H54 (cell line): Measurements from ENCODE around the gene ZSWIM3.
"Not testable (repeated sequence)": the region's sequence is repeated elsewhere in the genome, so short reads cannot be mapped to it uniquely, and the experiment has no call there.

Experiments used
- DNase-seq: peaks from one replicate; pipeline ENCODE4 v3.0.0; 2011; ENCODE audit warnings: low spot score, mixed read lengths; ENCODE audit not compliant: insufficient read length
- FAIRE-seq: peaks from 3 replicates; lab custom pipeline; 2011; peaks lifted over from hg19 to GRCh38; lab: Jason Lieb, UNC
- POLR2A ChIP-seq: IDR thresholded peaks from 2 replicates; pipeline ENCODE4 v1.6.1; 2011; ENCODE audit warnings: low read depth, mild to moderate bottlenecking, low read length

The ZSWIM3 gene

DNA sequence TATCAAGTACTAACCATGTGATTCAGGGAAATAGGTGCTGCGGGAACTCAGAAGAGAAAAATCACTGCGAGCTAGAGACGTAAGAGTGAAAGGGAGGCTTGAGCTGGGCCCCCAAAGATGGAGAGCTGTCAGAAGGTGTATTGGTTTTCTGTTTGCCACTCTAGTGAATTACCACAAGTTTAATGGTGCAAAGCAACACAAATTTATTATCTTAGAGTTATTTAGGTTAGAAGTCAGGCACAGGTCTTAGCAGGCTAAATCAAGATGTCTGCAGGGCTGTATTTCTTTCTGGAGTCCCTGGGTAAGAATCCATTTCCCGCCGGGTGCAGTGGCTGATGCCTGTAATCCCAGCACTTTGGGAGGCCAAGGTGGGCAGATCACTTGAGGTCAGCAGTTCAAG lies 2.5 kb downstream of the ZSWIM3 start:
- FAIRE-seq (no peak), DNase-seq (no peak)
- no peak for TF ChIP-seq POLR2A

DNA sequence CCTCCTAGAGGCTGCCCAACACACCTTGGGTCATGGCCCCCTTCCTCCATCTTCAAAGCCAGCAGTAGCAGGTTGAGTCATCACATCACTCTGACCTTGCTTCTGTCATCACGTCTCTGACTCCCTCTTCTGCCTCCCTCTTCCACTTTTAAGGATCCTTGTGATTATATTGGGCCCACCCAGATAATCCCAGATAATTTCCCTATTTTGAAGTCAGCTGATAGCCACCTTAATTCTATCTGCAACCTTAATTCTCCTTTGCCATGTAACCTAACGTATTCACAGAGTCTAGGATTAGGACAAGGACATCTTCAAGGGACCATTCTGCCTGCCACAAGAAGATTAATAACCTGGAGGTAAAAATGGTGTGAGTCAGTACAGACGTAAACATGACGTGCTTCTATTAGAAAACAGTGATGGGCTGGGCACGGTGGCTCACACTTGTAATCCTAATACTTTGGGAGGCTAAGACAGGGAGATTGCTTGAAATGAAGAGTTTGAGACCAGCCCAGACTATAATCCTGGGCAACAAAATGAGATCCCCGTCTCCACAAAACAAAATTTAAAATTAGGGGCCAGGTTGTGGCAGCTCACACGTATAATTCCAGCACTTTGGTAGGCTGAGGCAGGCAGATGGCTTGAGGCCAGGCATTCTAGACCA lies 3.3 kb downstream of the ZSWIM3 start:
- FAIRE-seq (no peak), DNase-seq (no peak)
- no peak for TF ChIP-seq POLR2A

DNA sequence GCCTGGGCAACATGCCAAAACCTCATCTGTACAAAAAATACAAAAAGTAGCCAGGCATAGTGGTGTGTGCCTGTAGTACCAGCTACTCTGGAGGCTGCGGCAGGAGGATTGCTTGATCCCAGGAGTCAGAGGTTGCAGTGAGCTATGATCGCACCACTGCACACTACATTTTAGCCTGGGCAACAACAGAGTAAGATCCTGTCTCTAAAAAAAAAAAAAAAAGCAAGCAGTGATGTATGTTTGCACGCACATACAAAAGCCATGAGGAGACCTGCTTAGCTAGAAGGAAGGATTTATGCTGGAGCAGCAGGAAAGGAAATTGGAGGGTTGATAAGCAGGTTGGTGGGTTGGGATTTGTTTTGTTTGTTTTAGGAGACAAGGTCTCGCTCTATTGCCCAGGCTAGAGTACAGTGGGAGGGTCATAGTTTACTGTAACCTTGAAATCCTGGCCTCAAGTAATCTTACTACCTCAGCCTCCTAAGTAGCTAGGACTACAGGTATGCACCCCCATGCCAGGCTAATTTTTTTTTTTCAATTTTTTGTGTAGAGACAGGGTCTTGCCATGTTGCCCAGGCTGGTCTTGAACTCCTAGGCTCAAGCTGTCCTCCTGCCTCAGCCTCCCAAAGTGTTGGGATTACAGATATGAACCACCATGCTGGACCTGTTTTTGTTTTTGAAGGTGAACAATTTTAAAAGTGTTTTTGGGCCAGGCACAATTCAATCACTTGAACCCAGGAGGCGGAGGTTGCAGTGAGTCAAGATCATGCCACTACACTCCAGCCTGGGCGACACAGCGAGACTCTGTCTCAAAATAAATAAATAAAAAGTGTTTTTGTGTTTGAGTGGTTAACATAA lies 4.0 kb downstream of the ZSWIM3 start:
- TF ChIP-seq POLR2A = no peak
- FAIRE-seq (no peak), DNase-seq (no peak)

DNA sequence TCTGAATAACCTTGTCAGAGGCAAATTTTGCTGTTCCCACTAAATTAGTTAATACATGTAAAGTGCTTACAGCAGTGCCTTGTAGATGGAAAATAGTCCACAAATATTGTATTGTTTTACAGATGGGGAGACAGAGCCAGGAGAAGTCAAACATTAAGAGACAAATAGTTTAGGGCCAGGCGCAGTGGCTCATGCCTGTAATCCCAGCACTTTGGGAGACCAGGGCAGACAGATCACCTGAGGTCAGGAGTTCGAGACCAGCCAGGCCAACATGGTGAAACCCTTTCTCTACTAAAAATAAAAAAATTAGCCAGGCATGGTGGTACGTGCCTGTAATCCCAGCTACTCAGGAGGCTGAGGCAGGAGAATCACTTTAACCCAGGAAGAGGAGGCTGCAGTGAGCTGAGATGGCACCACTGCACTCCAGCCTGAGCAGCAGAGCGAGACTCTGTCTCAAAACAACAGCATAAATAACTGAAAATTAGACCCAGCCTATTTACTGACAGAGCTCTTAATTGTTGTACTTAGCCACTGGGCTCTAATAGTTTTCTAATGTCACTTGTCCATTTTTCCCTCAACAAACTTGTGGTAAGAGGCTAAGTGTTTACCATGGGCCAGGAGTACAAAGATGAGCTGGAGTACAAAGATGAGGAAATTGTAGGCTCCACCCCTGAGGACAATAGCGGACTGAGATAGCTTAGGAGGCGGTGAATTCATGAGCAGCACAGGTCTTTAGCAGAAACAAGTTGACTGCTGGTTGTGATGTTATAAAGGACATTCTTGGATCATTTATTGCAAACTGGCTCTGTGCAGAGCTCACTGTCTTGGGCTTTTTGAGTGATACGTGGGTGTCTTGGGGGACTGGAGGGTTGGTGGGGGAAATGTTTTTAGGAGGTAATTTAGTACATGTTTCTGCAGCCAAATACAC lies 6.4 kb downstream of the ZSWIM3 start:
- DNase-seq = no peak
- no peak for FAIRE-seq
- no peak for TF ChIP-seq POLR2A

DNA sequence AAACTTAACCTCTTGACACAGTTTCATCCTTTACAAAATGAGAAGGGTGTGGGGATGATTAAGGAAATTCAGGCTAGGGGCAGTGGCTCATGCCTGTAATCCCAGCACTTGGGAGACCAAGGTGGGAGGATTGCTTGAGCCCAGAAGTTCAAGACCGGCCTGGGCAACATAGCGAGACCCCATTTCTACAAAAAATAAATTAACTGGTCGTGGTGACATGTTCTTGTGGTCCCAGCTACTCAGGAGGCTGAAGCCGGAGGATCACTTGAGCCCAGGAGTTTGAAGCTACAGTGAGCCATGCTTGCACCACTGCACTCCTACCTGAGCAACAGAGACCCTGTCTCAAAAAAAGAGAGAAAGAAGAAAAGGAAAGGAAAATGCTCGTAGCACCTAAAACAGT lies 9.0 kb downstream of the ZSWIM3 start:
- DNase-seq (no peak), FAIRE-seq (no peak)
- no peak for TF ChIP-seq POLR2A

DNA sequence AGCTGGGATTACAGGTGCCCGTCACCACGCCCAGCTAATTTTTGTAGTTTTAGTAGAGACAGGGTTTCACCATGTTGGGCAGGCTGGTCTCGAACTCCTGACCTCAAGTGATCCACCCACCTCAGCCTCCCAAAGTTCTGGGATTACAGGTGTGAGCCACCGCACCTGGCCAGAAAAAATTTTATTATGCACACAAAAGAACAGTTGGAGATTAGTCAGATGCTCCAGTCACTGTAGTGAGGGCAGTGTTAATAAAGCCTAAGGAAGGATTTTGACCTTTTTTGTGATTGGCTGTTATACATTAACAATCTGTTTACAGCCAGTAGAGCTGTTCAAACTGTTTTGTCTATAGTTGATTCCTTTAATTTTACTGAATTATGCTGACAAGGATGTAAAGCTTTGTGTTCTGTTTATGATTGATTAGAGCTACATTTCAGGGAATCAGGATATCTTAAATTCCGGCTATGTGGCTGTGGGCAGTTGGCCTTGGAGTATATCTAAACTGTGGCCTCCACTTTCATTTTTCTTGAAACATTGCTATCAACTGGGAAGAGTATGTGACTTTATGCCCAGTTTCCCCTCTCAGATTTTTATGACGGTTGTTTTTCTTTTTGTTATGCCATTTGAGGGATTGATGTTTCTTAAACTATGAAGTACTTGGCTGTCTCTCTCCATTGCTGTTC lies 9.9 kb downstream of the ZSWIM3 start:
- no peak for TF ChIP-seq POLR2A
- DNase-seq (no peak), FAIRE-seq (no peak)

DNA sequence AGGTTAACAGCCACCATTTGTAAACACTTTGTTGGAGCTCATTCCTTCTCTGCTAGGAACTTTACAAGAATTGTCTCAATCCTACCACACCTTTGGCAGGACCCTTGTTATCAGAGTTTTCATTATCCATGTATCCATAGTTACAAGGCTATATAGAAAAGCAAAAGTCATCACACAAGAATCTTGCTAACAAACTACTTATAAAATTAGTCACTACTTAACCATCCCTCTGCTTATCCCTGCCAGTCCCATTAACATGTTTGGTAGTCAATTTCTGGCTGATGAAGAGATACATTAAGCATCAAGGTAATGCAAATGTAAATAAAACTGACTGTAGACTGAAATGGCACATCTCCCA lies 10.4 kb downstream of the ZSWIM3 start:
- FAIRE-seq = peak; percentile 36
- TF ChIP-seq POLR2A = no peak
- peak; percentile 39 for DNase-seq

DNA sequence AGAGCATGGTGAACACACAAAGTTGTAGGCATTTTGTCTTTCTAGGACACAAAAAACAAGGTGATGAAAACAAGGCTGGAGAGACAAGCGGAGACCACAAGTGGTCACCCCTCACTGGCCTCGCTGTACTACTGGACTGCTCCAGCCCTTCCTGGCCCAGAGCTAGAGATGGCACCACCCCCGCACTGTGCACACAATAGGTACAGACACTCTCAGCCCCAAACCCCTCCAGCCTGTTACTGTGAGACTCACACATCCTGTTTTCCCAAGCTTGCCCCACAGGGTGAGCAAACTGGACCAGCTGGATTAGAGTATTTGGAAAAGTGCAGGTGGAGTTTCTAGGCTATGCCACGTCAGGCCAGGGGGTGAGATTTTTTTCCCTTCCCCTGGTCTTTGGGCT lies 15.2 kb downstream of the ZSWIM3 start:
- DNase-seq (no peak), FAIRE-seq (no peak)
- TF ChIP-seq POLR2A = no peak

DNA sequence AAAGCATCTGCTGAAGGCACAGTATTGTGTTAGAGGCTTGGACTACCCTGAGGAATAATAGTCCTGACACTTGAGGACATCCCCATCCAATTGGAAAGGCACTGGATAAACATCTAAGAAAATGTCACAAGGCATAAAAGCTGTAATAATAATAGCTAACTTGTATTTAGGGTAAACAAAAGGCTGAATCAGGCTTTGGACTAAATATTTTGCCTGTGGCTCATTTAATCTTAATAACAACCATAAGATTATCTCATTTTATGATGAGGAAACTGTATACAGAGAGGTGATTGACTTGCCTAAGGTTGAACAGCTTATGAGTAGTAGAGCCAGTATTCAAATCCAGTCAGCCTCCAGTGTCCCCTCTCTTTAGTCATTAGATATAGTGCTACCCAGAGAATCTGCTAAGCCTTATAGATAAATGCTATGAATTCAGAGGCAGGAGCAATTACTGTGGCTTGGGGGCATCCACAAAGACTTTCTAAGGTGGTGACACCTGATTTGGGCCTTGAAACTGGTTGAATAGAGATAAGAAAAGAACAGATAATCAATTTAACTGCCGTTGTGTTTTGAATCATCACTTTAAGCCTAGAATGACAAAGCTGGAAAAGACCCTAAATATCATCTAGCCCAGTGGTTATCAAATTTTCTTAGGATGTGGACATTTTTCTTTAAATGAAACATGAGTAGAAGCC lies 16.1 kb downstream of the ZSWIM3 start:
- FAIRE-seq = no peak
- no peak for DNase-seq
- TF ChIP-seq POLR2A = no peak

DNA sequence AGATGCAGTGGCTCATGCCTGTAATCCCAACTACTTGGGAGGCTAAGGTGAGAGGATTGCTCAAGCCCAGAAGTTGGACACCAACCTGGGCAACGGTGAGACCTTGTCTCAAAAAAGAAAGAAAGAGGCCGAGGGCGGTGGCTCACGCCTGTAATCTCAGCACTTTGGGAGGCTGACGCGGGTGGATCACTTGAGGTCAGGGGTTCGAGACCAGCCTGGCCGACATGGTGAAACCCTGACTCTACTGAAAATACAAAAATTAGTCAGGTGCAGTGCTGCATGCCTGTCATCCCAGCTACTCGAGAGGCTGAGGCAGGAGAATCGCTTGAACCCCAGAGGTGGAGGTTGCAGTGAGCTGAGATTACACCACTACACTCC lies 16.7 kb downstream of the ZSWIM3 start:
- not testable (repeated sequence) for DNase-seq, FAIRE-seq

DNA sequence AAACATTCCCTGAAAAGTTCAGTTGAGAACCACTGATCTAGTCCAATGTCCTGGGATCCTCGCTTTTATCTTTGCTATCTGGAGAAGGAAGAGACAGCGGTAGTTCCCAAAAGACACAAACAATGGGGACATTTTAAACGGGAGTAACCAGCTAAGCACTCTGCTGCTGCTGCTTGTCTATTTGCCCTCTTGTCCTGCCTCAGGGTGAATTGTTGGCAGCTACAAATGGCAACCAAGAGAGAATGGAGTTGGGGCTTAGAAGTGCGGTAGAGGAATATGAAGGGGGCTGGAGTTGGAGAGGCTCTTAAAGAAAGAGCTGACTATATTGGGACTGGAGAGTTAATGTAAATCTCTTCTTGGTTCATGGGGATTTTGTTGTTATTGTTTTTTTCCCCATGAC lies 17.2 kb downstream of the ZSWIM3 start:
- DNase-seq = no peak
- no peak for FAIRE-seq
- TF ChIP-seq POLR2A = no peak

DNA sequence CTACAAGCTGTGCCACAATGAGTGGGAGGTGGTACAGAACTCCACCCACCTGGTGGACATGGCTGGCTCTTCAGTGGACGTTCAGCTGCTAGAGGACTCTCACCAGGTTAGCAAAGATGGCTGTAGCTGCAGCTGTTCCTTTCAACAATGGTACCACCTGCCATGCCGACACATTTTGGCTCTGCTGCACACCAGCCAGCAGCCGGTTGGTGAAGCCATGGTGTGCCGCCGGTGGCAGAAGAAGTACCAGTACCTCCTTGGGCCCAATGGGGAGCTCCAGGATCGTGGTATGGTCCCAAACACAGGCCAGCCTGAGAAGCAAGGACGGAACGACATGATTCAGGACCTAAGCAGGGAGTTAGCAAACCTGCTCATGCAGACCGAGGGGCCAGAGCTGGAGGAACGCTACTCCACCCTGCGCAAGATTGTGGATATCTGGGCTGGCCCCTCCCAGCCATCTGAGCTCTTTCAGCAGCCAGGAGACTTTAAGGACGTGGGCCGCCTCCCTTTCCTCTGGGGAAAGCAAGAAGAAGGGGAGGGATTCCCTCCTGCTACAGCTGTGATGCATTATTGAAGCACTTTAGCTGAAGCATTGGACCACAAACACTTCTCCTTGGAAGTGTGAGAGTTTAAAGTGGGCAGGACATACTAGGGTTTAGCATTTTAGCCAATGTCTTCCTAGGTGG lies 20.8 kb downstream of the ZSWIM3 start:
- TF ChIP-seq POLR2A = no peak
- DNase-seq (no peak), FAIRE-seq (no peak)
